Limb (tissue), 2 donors: Measurements from ENCODE around the gene CBX7.
"Not testable (repeated sequence)": the region's sequence is repeated elsewhere in the genome, so short reads cannot be mapped to it uniquely, and the experiment has no call there.

Experiments used
- DNase-seq, 2 donors: peaks; one replicate each; pipeline ENCODE4 v3.0.0-alpha.2; 2016; ENCODE audit errors: extremely low spot score in 2 of 2

Gene CBX7

DNA sequence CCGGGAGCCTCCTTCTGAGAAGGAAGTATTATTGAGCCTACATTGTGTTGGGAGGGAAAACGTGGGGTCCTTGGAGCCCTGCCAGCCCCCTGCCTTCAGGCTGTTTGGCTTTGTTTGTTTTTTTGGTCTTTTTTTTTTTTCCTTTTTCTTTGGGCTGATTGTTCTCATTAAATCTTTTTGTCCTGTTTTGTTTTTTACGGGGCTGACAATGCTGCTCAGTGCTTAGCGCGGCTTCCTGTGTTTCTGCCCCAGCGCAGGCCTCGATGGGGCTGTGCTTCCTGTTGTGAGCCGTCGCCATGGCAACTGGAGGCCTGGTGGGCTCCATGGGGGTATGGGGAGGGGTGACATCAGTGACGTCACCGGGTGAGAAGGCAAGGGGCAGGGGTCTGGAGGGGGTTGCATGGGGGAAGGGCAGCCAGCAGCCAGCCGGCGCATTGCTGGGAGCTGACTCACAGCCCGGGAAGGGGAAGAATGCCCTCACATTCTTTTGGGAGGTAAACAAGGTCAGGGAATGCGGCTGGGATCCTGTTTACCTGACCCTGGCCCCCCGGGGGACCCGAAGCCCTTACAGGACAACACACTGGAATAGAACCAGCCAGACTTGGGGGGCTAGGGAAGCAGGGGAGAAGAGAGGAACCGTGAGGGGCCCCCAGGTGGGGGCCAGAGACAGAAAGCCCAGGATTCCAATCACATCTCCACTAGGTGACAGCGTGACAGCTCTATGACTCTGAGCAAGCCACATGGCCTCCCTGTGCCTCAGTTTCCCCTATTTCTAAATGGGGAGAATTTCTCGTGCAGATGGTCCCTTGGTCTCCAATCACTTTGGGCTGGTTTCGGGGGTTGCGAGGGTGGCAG lies 22.2 kb upstream of the CBX7 start:
- DNase-seq: peak; percentile 82 to 91

DNA sequence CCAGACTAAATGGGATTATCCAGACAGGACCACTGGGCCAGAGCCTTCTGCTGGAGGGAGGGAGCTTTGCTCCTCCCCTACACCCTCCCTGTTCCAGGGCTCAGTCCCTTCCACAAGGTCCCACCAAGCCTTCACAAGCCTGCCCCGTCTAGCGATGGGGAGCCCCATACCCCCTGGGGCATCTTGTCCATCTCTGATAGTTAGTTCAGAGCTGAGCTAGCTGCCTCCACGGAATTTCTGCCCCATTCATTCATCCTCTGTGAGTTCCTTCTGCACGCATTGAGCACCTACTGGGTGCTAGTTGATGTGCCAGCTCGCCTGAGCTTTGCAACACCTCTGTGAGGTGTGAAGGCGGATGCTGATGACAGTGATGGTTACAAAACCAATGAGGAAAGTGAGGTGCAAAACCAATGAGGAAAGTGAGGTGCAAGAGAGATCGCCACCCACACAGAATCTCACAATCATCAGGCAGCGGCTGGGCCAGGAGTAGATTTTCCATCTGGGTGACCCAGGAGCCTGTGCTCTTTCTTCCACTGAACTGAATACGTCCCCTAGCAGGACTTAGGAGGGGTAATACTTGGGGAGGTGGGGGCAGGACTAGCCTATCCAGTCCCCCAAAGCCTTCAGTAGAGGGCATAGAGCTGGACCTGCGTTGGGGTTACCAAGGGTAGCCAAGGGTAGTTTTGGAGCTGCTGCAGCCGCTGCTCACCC lies 21.5 kb upstream of the CBX7 start:
- DNase-seq: no peak

DNA sequence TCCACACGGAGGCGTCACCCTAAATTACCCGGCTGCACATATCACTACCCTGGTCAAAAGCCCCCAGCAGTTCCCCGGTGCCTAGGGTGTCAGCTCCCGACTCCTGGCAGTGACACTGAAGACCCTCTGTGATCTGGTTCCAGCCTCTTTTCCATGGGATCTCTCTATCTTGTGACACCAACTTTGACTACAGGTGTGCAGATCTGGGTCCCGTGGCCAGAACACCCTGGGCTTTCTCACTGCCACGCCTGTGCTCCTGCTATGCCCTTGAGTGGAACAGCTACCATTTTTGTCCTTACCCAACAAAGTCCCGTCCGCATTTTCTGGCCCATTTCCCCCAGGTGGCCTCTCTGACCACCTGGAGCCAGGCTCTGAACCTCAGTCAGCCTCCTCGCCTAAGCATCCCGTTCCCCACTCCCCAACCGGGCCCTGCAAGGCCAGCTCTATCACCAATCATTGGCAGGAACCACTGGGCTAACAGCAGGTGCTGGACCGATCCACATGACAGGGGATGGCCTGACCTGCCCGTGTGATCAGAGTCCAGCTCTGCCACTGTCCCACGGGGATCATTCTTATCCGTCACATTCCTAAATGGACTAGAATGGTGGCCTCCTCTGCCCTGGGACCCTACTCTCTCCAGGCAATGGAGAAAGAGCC lies 20.7 kb upstream of the CBX7 start:
- no peak for DNase-seq

DNA sequence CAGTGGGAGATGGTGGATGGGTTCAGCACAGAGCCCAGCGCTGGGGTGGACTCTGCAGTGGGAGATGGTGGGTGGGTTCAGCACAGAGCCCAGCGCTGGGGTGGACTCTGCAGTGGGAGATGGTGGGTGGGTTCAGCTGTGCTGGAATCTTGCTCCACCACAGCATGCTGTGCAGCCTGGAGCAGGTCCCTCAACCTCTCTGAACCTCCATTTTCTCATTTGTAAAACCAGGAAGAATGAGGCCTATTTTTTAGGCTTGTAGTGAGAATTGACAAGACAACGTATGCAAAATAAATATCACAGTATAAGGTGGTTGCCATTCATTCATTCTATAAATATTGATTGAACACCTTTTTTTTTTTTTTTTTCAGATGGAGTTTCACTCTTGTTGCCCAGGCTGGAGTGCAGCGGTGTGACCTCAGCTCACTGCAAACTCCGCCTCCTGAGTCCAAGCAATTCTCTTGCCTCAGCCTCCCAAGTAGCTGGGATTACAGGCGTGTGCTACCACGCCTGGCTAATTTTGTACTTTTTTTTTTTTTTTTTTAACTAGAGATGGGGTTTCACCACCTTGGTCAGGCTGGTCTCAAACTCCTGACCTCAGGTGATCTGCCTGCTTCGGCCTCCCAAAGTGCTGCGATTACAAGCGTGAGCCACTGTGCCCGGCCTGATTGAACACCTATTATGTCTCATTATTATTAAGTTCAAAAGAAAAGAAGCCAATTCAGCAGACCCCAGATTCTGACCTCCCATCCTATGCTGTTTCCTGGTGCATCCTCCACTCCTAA lies 20.0 kb upstream of the CBX7 start:
- not testable (repeated sequence) for DNase-seq

DNA sequence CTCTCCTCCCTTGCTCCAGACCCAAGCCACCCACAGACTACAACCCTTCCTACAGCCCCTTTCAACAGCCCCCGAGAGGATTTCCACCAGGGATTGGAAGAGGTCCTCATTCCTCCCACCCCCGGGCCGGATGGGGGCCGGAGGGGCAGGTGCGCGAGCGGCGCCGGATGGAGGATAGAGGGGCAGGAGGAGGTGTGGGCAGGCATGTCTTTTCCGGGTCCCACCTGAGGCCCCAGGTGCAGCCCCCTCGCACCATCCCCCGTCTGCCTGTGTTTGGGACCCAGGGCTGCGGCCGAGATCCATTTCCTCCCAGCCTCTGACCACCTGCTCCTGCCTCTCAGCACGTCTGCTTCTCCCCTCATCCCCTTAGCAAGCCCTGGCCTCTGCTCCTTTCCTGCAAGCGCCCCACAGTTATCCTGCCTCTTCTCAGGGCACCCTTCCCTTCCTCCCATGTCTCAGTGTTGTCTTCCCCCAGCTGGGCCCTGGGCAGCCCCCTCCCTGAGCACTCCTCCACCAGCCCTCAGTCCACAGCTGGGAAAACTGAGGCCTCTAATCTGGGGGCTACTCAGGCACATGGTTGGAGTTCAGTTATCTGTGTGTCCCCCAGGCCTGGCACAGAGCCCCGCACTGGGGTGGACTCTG lies 19.3 kb upstream of the CBX7 start:
- peak in 1 of 2 donors; percentile 59 for DNase-seq

DNA sequence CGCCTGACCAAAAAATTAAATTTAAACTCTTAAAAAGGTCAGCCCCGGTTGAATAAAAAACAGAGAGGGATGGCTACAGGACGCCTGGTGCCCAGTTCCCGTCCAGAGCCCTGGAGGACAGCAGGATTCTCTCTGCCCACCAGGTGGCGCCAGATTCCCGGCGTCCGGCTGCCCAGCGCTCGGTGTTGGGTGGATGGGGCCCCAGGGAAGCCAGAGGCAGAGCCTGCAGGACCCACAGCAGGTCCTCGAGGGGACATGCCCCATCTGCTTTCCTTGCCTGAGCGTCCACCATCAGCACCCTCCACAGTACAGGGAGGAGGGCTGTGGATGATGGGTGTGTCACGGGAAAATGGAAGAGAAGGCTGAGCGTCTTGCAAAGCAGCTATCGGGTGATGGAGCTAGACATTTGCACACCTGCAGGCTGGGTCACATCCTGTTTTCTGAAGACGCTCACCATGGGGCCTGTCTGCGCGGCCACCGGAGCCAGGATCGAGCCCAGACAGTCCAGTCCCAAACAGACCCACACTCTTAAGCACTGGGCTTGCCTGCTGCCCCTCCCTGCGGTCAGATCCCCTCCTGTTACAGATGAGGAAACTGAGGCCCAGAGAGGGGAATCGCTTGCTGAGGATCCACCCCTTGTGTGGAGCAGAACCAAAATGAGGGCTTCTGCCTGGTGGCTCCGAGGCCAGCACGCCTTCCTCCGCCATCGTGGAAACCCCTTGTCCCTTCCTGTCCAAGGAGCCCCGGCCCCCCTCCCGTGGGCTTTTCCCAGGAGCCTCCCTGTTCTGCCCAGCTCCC lies 18.5 kb upstream of the CBX7 start:
- peak; percentile 62 to 90 for DNase-seq

DNA sequence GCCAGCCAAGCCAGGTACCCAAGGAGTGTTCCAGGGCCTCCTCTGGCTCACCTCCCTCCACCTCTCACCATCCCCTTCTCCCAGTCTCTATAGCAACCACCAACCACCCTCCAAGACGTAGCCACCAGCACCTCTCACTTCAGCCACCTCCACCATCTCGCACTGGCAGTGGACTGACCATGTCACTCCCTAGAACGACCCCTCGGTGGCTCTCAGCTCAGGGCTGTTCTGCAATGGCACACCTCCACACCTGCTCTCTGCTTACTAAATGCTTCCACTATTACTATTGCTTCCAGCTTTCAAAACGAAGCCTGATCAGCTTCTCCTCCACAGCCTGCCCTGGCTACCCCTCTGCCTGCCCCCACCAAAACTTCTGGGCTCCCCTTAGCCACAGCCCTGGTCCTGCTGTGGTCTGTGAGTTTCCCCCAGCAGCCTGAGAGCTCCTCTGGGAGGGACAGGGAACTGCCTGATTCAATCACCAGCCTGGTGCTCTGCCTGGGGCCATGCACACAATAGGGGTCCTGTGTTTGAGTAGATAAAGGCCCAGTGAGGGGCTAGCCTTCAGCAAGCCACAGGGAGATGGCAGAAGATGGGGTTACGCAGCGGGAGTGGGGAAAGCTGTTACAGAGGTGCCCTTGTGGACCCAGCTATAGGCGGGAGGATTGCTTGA lies 17.5 kb upstream of the CBX7 start:
- no peak for DNase-seq

DNA sequence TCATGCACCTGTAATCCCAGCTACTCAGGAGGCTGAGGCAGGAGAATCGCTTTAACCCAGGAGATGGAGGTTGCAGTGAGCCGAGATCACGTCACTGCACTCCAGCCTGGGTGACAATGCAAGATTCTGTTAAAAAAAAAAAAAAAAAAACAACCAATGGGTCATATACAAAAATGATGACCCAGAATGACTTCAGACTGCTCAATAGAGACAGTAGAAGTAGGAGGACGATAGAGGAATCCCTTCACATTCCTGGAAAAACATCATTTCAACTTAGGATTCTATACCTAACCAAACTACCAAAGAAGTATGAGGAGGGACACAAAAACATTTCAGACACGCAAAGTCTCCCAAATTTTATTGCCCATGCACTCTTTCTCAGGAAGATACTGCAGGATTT lies 14.1 kb upstream of the CBX7 start:
- no peak for DNase-seq

DNA sequence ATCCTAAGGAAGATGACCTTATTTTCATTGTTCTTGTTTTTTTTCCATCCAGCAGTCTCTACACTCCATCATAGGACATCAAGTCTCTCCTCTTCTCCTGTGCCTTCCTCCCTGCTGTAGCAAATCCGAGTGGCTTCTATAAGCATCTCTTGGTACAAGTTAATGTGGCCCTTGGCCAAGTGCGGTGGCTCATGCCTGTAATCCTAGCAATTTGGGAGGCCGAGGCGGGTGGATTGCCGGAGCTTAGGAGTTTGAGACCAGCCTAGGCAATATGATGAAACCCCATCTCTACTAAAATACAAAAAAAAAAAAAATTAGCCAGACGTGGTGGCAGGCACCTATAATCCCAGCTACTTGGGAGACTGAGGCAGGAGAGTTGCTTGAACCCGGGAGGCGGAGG lies 3.6 kb upstream of the CBX7 start:
- not testable (repeated sequence) for DNase-seq

DNA sequence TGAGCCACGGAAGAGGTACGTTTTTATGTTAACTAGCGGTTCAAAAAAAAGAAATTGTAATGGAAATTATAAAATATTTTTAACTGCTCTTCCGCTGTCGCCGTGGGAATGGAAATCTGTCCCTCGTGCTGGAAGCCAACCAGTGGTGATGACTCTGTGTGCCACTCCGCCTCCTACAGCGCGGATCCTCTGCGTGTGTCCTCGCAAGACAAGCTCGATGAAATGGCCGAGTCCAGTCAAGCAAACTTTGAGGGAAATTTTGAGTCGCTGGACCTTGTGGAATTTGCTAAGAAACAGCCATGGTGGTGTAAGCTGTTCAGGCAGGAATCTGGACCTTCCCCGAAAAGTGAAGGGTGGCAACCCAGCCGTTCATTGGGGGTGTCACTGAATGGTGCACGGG lies 2.9 kb upstream of the CBX7 start:
- DNase-seq: no peak

DNA sequence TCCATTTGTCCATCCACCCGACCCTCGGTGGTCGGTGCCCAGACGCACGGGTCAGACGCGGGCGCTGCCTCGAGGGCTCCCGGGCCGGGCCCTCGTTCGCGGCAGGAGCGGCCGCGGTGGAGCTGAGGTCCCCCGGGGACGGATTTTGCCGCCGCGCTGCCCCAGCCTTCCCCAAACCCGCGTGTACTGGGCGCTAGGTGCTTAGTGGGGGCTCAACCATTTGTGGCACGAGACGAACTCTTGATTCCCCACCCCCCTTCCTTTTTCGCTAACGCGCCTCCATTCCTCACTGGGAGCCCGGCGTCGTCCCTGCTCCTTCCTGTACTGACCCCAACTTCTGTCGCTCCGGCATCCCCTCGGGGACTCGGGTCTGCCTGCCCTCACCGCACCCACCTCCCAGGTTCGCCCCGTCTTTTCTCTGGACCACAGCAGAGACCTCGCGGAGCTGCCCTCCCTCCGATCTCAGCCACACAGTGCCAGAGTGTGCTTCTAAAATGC lies 789 bp upstream of the CBX7 start:
- DNase-seq: no peak

DNA sequence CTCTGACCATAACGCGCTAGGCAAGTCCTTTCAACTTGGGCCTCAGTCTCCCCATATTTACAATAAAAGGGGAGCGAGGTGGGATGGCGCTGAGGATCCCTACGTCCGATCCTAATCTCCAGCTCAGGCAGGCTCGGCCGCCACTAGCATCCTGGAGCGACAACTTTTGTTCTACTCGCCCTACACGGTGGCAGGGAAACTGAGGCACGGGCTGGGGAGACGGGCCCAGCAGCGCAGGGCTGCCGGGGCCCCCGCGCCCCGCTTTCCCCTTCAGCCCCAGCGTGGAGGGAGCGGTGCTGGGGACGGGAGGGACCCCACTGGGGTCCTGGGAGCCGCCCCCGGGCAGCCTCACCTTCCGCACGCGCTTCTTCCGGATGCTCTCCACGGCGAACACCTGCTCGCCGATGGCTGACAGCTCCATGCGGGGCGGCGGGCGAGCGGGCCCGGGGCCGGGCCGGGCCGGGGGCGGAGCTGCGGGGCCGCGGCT lies 413 bp downstream of the CBX7 start:
- no peak for DNase-seq

DNA sequence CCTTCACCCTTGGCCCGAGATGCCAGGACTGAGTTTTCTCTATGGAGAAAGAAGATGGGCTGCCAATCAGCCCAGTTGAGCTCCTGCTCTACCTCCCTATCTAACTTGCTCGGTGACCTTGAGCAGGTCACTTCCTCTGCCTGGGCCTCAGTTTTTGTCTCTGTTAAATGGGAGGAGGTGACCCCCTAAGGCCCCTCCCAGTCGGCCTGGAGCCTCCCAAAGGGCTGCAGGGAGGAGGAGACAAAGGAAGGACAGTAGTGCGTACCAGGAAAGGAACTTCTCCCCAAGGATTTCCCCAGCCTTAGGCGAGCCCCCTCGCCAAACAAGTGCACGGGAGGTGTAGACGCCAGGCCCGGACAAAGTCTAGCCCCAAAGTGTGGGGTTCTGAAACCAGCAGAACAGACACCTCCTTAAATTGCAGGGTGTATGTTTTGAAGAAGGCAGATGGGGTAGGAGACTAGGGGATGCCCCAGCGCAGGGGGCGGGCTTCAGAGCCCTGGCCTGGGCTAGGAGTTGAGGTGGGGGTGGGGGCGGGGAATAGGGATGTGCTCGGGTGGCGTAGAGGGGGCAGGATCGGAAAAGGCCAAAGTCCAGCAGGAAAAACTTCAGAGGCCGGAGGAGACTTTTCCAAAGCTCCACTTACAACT lies 1.0 kb downstream of the CBX7 start:
- no peak for DNase-seq

DNA sequence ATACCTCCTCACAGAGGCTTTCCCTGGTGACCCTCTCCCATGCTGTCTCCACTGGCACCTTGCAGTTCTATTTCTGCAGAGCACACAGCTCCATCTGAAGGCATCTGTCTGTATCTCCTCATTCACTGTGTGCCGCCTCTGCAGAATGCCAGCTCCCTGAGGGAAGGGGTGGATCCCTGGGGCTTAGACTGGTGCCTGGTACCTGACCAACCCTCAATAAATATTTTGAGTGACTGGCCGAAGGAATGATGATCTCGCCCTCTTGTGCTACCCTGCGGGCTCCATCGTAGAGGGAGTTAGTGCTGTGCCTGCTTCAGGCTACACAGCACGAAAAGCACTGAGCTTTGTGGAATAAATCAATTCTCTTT lies 1.6 kb downstream of the CBX7 start:
- DNase-seq: no peak

DNA sequence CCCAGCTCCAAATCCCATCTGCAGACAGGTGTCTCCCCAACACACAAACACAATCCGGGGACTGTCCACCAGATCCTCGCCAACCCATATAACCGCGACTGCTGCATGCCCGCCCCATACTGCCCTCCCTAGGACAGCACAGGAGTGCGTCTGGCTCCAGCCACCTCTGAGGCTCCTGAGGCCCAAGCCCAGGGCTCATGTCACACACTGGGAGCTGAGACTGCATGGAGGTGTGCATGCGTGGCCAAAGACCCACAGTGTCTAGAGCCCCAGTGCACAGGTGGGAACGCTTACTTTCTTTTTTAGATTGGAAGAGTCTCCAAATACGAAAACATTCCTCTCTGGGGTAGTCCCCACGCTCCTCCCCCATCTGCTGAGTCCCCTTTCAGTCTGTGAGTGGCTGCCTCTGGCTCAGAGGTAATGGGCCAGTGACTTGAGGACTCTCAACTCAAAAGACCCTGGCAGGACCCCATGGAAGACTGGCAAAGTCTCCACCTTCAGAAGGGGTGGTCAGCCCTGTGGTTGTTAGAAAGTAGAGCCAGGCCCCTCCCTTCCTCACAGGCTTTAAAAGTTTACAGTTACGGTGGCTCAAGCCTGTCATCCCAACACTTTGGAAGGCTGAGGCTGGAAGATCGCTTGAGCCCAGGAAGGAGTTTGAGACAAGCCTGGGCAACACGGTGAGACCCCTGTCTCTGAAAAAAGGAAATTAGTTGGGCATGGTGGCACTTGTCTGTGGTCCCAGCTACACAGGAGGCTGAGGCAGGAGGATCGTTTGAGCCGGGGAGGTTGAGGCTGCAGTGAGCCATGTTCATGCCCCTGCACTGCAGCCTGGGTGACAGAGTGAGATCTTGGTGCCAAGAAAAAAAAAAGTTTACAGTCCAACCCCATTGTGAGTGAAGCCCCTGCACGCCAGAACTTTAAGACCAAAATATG lies 2.3 kb downstream of the CBX7 start:
- DNase-seq: no peak

DNA sequence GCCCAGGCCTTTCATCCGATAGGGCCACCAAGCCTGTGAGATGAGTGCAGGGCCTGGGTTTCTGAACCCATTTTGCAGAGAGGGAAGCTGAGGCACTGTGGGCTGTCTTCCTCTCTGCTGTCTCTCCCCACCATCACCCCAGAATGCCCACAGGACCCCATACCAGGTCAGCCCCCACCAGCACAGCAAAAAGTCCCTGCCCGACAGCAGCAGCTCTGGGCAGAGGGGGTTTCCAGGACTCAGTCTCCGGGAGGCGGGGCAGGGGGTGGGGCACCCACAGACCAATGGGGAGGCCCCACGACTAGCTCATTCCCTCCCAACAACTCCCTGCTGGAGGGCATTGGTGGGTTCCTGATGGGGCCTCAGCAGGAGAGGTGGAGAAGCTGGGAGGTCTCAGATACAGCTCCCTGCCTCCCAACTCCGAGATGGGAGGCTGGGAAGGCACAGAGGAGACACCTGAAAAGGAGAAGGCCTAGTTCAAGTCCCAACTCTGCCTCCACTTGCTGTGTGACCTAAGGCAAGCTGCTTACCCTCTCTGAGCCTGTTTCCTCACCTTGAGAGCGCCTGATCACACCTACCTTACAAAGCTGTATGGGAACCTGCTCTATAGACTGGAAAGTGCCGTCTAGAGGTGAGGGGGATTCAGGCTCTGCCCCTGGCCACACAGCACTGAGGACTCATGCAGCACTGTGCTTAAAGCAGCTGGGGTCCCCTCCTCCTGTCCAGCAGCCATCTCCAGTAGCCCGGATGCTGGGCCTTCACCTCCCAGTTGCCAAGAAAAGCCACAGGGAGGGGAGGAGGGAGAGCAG lies 3.5 kb downstream of the CBX7 start:
- no peak for DNase-seq
